NCI-H1105 treated with DMSO at 0.1 percent for 48 hours (cell line): ENCODE measurements around the gene VSIG10.
"Not testable (repeated sequence)": the region's sequence is repeated elsewhere in the genome, so short reads cannot be mapped to it uniquely, and the experiment has no call there.

ENCODE experiments used
- DNase-seq: peaks from one replicate; lab custom pipeline; 2025; lab: John Stamatoyannopoulos, UW

The VSIG10 gene

DNA sequence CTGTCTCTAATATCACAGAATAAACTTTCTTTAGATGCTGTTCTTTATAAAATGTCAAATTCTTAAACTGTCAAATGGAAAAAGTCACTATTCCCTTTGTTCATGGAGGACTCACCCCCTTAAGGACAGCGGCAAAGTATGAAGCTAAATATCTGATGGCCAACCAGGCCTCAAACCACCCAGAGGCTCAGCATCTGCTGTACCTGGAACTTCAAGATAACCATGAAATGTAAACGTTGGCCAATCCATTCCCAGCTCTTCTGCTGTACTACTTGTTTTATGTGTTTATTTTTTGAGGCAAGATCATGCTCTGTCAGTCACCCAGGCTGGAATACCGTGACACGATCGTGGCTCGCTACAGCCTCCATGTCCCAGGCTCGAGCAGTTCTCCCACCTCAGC lies 71.6 kb downstream of the VSIG10 start:
- no peak for DNase-seq

- DNase-seq, result no peak
These were observed 74.6 kb downstream of the VSIG10 start for GRCh38 chr12:118029166-118029565.

- DNase-seq, result no peak
These were observed 78.6 kb downstream of the VSIG10 start for GRCh38 chr12:118025168-118025567.

GRCh38 chr12:118023301-118023860 lies 80.4 kb downstream of the VSIG10 start:
- DNase-seq, result no peak

GRCh38 chr12:118022728-118023109 lies 81.1 kb downstream of the VSIG10 start:
- no peak for DNase-seq

GRCh38 chr12:118022097-118022727 lies 81.6 kb downstream of the VSIG10 start:
- DNase-seq, result not testable (repeated sequence)

- no peak for DNase-seq
These were observed 83.8 kb downstream of the VSIG10 start for GRCh38 chr12:118020036-118020435.

GRCh38 chr12:118017926-118018325 lies 85.9 kb downstream of the VSIG10 start:
- DNase-seq, result no peak

GRCh38 chr12:118016424-118017264 lies 87.2 kb downstream of the VSIG10 start, which contains the start of gene RFC5:
RFC5 (plus strand) TSS chr12:118016703; CDS start chr12:118016828, 125 bp downstream.
- peak; percentile 98 for DNase-seq

DNA sequence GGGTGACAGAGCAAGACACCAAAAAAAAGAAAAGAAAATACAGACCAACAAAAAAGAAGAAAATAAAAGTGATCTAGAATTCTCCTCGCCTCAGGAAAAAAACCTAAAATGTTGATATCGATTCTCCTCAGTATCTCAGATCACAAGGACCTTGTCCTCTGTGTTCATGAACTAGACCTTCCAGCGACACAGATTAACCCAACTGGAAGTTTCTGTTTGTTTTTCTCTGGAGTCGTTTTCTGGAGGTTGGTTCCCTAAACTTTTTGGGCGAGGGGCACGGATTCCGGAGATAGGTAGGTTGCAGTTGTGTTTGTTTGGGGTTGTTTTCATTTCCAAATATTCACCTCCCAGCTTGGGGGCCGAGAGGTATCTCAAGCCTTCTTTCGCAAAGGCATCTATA lies 87.9 kb downstream of the VSIG10 start:
- no peak for DNase-seq

- DNase-seq, result no peak
These were observed 88.5 kb downstream of the VSIG10 start for GRCh38 chr12:118015306-118015705.
